Uterus (tissue), 2 donors: ENCODE measurements around the gene RBM47.

ENCODE experiments used
- CTCF ChIP-seq, 4 experiments: fragments of 200-600 bp in 2 of 4; fragments of 450-650 bp in 2 of 4; sonication (generic) in 2 of 4; IDR thresholded peaks; one replicate each; pipeline ENCODE4 v1.5.1; 2016 to 2019; ENCODE audit warnings: antibody characterized with exemption in 4 of 4, mild to moderate bottlenecking in 2 of 4, moderate library complexity in 1 of 4
- POLR2A ChIP-seq, 2 donors: fragments of 450-650 bp; IDR thresholded peaks; one replicate each; pipeline ENCODE4 v1.6.1; 2016; ENCODE audit warnings: antibody characterized with exemption in 2 of 2, mild to moderate bottlenecking in 1 of 2, moderate library complexity in 1 of 2

- TF ChIP-seq POLR2A (IDR thresholded peaks at IDR 0.05) (no peak), CTCF (IDR thresholded peaks at IDR 0.05) (no peak)
Observed at GRCh38 chr4:40587826-40588225, 41.8 kb downstream of the RBM47 start.
